RWPE2 (cell line): Measurements from ENCODE around the gene C1QL4.
A peak's percentile ranks its signal among the peaks of the same experiment; 100 is the strongest.

Experiments
- ATAC-seq: fragments of 200-7000 bp; cut with Tn5 transposase; 3 replicates; pipeline ENCODE4 v1.9.1; 2021; ENCODE audit warnings: low read depth
- DNase-seq: peaks from one replicate; pipeline ENCODE4 v3.0.0-alpha.2; 2020; ENCODE audit warnings: low spot score
- H3K27ac ChIP-seq: fragments of 450-650 bp; 2 replicates; pipeline ENCODE4 v1.5.1; 2017; ENCODE audit warnings: mild to moderate bottlenecking; ENCODE audit not compliant: poor library complexity, severe bottlenecking
- H3K27me3 ChIP-seq: fragments of 250-450 bp; sonication (Bioruptor Pico); 2 replicates; pipeline ENCODE4 v1.5.1; 2021; ENCODE audit warnings: mild to moderate bottlenecking, moderate library complexity; ENCODE audit not compliant: insufficient read depth, poor library complexity, severe bottlenecking
- H3K36me3 ChIP-seq: fragments of 250-450 bp; sonication (Bioruptor Pico); 2 replicates; pipeline ENCODE4 v1.5.1; 2020; ENCODE audit warnings: low read depth, mild to moderate bottlenecking, moderate library complexity
- H3K4me1 ChIP-seq: fragments of 250-450 bp; sonication (Bioruptor Pico); 2 replicates; pipeline ENCODE4 v1.5.1; 2021; ENCODE audit warnings: mild to moderate bottlenecking, moderate library complexity; ENCODE audit not compliant: insufficient read depth, poor library complexity, severe bottlenecking
- H3K4me3 ChIP-seq: fragments of 250-450 bp; sonication (Bioruptor Pico); 2 replicates; pipeline ENCODE4 v1.5.1; 2021; ENCODE audit warnings: mild to moderate bottlenecking, moderate library complexity; ENCODE audit not compliant: severe bottlenecking
- H3K9me3 ChIP-seq: fragments of 250-450 bp; sonication (Bioruptor Pico); 2 replicates; pipeline ENCODE4 v1.5.1; 2021; ENCODE audit warnings: mild to moderate bottlenecking, moderate library complexity; ENCODE audit not compliant: severe bottlenecking
- TF ChIP-seq, protein P1 (sequence below): fragments of 450-650 bp; IDR thresholded peaks from one replicate; pipeline ENCODE4 v1.5.1; 2017; ENCODE audit warnings: mild to moderate bottlenecking, moderate library complexity; ENCODE audit not compliant: poor library complexity, severe bottlenecking

The C1QL4 gene

DNA sequence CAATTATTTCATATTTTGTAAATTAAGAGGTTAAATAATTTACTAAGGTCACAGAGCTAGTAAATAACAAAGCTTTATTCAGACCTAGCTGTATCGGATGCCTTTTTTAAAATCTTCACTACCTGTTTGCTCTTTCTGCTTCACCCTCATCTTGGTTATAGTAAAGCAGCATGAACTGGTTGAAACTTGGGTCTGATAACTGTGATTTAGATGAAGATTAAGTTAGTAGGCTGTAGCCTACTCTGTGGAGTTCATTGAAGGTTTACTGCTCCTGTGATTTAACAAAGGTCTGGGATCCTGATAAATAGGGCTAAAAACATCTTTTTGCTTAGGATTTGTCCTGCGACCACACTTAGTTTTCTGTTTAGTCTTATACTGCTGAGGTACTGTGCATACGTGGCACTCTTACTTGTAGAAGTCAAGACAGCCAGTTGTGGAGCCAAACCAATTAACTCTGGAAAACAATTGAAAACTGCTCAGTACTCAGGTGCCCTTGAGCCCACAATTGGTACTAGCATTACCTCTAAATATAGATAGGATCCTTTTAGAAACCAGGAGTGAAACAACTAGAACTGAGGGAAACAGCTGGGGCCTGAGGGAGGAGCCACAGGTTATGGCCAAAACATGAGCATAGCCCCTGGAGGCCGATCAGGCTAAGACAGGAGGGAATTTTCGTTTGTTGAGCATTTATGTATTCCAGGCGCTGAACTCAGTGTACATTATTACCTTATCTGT is 32.6 kb upstream of the C1QL4 start:
- H3K4me3 ChIP-seq: no peak overlapping the region
- peaks cover 37% of the 10 kb centered on the region for H3K36me3 ChIP-seq
- peak overlapping the region; percentile 92 for H3K27ac ChIP-seq
- H3K27me3 ChIP-seq: no peaks in the 10 kb centered on the region
- peaks cover 28% of the 10 kb centered on the region for H3K4me1 ChIP-seq
- DNase-seq (no peak), ATAC-seq (peak; percentile 27; the same call in 1 of the 3 replicates)
- TF ChIP-seq, protein P1, sequence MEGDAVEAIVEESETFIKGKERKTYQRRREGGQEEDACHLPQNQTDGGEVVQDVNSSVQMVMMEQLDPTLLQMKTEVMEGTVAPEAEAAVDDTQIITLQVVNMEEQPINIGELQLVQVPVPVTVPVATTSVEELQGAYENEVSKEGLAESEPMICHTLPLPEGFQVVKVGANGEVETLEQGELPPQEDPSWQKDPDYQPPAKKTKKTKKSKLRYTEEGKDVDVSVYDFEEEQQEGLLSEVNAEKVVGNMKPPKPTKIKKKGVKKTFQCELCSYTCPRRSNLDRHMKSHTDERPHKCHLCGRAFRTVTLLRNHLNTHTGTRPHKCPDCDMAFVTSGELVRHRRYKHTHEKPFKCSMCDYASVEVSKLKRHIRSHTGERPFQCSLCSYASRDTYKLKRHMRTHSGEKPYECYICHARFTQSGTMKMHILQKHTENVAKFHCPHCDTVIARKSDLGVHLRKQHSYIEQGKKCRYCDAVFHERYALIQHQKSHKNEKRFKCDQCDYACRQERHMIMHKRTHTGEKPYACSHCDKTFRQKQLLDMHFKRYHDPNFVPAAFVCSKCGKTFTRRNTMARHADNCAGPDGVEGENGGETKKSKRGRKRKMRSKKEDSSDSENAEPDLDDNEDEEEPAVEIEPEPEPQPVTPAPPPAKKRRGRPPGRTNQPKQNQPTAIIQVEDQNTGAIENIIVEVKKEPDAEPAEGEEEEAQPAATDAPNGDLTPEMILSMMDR: peak; percentile 44
- no peaks in the 10 kb centered on the region for H3K9me3 ChIP-seq

DNA sequence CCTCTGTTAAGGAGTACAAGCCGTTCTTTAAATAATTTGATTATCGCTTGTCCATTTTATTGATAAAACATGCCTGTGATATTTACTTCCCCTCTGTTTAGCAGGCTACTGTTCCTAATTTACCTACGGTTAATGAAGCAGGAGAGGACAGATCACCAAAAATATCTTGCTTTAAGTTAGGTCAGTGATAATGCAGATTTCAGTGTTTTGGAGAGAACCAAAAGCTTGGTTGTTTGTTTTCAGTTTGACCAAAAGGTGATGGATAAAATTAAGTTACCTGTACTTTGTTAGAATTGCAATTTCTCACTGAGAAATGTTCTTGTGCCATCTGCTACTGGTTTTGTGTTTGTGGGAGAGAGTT is 31.2 kb upstream of the C1QL4 start:
- TF ChIP-seq, protein P1: no peak
- Histone ChIP-seq H3K36me3 (peaks cover 23% of the 10 kb centered on the region), H3K9me3 (no peaks in the 10 kb centered on the region), H3K27me3 (no peaks in the 10 kb centered on the region), H3K4me1 (peaks cover 28% of the 10 kb centered on the region), H3K27ac (peak overlapping the region; percentile 92), H3K4me3 (peak overlapping the region; percentile 71)
- no peak for ATAC-seq
- no peak for DNase-seq

DNA sequence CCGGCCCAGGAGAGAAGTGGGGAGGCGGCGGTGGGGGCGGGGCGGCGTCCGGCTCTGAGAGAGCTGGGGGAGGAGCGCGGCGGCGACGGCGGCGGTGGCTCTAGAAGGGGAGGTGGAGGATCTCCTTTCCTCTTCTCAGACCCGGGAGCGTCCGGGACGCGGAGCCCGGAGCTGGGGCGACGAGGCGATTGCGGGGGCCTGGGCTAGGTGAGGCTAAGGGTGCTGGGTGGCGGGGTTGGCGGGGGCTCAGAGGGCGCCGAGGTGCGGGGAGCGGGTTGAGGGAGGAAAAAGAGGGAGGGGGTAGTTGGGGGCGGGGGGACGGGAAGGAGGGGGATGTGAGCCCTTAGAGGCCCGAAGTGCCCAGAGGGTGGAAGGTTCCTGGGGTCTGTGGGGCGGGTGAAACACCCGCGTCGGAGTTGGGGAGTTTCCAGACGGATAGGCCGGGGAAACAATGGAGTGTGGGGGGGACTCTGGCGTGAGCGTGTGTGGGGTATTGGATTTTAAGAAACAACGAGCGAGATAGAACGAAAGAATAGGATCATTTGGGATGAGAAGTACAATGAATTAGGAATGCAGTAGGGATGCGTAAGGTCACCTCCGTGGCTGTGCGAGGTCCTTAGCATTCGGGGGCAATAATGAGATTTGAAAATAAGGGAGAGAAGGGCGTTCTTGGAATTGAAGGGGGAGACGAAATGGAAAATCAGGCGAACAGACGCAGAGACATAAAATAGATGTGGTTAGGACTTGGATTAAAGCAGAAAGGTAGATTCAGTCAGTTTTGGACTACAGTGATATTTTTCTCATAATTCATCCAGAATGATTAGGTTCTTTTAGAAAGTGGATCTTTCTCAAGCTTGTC is 30.6 kb upstream of the C1QL4 start, which contains the start of gene SPATS2:
SPATS2 (plus strand) TSS at position 82 of the 859 bp plus-strand sequence. CDS start 93,551 bp downstream, outside the sequence.
- TF ChIP-seq, protein P1: no peak
- Histone ChIP-seq H3K4me3 (peak within 1 kb of the TSS; percentile 71), H3K9me3 (no peaks in the 10 kb centered on the region), H3K36me3 (peaks cover 17% of the 10 kb centered on the region), H3K27ac (peak within 1 kb of the TSS; percentile 92), H3K4me1 (peaks cover 28% of the 10 kb centered on the region), H3K27me3 (no peaks in the 10 kb centered on the region)
- ATAC-seq: peak; percentile 4; the same call in 2 of the 3 replicates
- DNase-seq: no peak

DNA sequence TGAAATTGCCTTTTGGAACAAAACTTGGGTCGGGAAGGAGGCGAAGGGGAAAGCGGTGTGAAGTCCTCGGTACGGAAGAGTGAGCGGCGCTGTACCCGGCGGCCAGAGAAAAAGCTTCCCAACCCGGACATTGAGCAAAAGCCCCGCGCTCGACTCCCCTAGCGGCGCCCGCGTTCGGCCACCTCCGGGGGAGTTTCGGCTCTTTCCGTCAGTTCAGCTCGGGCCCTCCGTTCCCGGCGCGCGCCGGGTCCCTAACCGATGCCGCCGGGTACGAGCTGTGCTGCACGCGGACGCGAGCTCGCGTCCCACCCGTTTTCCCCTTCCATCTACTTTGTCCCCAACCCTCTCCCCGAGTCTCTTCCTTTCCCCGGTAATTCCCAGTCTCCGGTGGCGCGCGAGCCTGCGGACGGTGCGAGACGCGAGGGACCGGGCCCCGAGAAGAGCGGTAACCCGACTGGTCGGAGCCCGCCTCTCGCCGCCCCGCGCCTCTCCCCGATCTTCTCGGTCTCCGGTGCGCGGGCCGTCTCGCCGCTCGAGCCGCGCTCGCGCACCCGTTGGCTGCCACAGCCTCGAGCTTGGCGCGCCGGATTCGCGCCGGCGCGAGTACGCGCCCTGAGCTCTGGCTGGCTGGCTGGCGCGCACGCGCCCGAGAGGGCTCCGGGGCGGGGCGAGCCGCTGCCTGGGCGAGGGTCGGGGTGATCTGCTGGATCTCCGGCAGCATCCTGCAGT is 29.8 kb upstream of the C1QL4 start:
- Histone ChIP-seq H3K36me3 (peaks cover 14% of the 10 kb centered on the region), H3K4me3 (peak overlapping the region; percentile 71), H3K4me1 (peaks cover 28% of the 10 kb centered on the region), H3K27me3 (no peaks in the 10 kb centered on the region), H3K9me3 (no peaks in the 10 kb centered on the region), H3K27ac (peak overlapping the region; percentile 92)
- ATAC-seq (peak; percentile 75), DNase-seq (peak; percentile 96)
- TF ChIP-seq, protein P1: peak; percentile 13
